Liver (tissue), 3 donors: ENCODE data around the gene NPC2.
A peak's percentile ranks its signal among the peaks of the same experiment; 100 is the strongest.

Experiments used
- HNF4A ChIP-seq, 2 donors: conservative IDR thresholded peaks; 2 replicates each; pipeline ENCODE4 v1.6.1; 2016; ENCODE audit warnings: antibody characterized with exemption in 2 of 2, mild to moderate bottlenecking in 2 of 2
- HNF4G ChIP-seq: IDR thresholded peaks from 2 replicates; pipeline ENCODE4 v1.6.1; 2016; ENCODE audit warnings: antibody characterized with exemption
- JUND ChIP-seq, 2 donors: IDR thresholded peaks; 2 replicates each; pipeline ENCODE4 v1.6.1; 2016; ENCODE audit warnings: antibody characterized with exemption in 2 of 2
- NR2F2 ChIP-seq: IDR thresholded peaks from 2 replicates; pipeline ENCODE4 v1.6.1; 2016; ENCODE audit warnings: antibody characterized with exemption
- RAD21 ChIP-seq, 2 donors: IDR thresholded peaks; 2 replicates each; pipeline ENCODE4 v1.6.1; 2016; ENCODE audit warnings: antibody characterized with exemption in 2 of 2, mild to moderate bottlenecking in 2 of 2
- RXRA ChIP-seq, 2 donors: IDR thresholded peaks; 2 replicates each; pipeline ENCODE4 v1.6.1; 2017 to 2018; ENCODE audit warnings: antibody characterized with exemption in 2 of 2, mild to moderate bottlenecking in 1 of 2
- TAF1 ChIP-seq: conservative IDR thresholded peaks from 2 replicates; pipeline ENCODE4 v1.6.1; 2016; ENCODE audit warnings: antibody characterized with exemption, mild to moderate bottlenecking
- YY1 ChIP-seq: IDR thresholded peaks from 2 replicates; pipeline ENCODE4 v1.6.1; 2016; ENCODE audit warnings: antibody characterized with exemption, mild to moderate bottlenecking
- TF ChIP-seq, protein P1 (sequence below): fragments of 150-350 bp; IDR thresholded peaks from 2 replicates; pipeline ENCODE4 v1.5.1; 2017; ENCODE audit warnings: improper control_type of control experiment, low read depth, low read length; ENCODE audit not compliant: missing input control
- TF ChIP-seq, protein P2 (sequence below): IDR thresholded peaks from 2 replicates; pipeline ENCODE4 v1.6.1; 2016; ENCODE audit warnings: antibody characterized with exemption, mild to moderate bottlenecking
- TF ChIP-seq, protein P3 (sequence below): IDR thresholded peaks from 2 replicates; pipeline ENCODE4 v1.6.1; 2016; ENCODE audit warnings: antibody characterized with exemption
- TF ChIP-seq, protein P4 (sequence below): IDR thresholded peaks from 2 replicates; pipeline ENCODE4 v1.6.1; 2016; ENCODE audit warnings: antibody characterized with exemption
- donor health status: healthy.
- donor health status: healthy.

DNA sequence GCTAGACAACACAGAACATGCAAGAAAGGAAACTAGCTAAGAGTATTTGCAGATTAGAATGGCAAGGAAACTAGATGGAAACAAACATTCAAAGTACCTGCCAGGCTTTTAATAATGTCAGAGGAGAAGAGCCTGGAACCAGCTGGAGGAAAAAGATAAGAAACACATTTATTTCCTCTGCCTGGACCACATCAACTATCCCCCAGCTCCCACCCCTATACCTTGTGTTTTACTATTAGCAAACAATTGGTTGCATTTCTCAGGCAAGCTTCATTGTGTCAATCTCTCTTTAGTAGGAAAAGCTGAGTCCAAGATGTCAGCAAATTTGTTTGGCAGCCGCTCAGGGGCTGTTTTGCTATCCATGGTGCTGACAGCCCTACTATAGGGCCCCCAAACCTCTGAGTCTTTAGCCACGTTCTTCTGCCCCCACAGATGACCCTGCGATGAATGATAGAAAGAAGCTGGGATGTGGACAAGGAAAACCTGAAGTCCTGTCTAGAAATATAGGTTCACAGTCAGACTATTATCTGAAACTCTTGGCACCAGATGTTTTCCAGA is 55.5 kb downstream of the NPC2 start:
- TF ChIP-seq, protein P1, sequence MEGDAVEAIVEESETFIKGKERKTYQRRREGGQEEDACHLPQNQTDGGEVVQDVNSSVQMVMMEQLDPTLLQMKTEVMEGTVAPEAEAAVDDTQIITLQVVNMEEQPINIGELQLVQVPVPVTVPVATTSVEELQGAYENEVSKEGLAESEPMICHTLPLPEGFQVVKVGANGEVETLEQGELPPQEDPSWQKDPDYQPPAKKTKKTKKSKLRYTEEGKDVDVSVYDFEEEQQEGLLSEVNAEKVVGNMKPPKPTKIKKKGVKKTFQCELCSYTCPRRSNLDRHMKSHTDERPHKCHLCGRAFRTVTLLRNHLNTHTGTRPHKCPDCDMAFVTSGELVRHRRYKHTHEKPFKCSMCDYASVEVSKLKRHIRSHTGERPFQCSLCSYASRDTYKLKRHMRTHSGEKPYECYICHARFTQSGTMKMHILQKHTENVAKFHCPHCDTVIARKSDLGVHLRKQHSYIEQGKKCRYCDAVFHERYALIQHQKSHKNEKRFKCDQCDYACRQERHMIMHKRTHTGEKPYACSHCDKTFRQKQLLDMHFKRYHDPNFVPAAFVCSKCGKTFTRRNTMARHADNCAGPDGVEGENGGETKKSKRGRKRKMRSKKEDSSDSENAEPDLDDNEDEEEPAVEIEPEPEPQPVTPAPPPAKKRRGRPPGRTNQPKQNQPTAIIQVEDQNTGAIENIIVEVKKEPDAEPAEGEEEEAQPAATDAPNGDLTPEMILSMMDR = no peak
- TF ChIP-seq, protein P2, sequence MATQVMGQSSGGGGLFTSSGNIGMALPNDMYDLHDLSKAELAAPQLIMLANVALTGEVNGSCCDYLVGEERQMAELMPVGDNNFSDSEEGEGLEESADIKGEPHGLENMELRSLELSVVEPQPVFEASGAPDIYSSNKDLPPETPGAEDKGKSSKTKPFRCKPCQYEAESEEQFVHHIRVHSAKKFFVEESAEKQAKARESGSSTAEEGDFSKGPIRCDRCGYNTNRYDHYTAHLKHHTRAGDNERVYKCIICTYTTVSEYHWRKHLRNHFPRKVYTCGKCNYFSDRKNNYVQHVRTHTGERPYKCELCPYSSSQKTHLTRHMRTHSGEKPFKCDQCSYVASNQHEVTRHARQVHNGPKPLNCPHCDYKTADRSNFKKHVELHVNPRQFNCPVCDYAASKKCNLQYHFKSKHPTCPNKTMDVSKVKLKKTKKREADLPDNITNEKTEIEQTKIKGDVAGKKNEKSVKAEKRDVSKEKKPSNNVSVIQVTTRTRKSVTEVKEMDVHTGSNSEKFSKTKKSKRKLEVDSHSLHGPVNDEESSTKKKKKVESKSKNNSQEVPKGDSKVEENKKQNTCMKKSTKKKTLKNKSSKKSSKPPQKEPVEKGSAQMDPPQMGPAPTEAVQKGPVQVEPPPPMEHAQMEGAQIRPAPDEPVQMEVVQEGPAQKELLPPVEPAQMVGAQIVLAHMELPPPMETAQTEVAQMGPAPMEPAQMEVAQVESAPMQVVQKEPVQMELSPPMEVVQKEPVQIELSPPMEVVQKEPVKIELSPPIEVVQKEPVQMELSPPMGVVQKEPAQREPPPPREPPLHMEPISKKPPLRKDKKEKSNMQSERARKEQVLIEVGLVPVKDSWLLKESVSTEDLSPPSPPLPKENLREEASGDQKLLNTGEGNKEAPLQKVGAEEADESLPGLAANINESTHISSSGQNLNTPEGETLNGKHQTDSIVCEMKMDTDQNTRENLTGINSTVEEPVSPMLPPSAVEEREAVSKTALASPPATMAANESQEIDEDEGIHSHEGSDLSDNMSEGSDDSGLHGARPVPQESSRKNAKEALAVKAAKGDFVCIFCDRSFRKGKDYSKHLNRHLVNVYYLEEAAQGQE = peak; percentile 97
- TF ChIP-seq RAD21 (IDR thresholded peaks at IDR 0.05) (no peak), YY1 (no peak), RXRA (IDR thresholded peaks at IDR 0.05) (no peak), NR2F2 (no peak), HNF4A (conservative IDR thresholded peaks at IDR 0.05) (no peak), JUND (IDR thresholded peaks at IDR 0.05) (no peak), TAF1 (no peak), HNF4G (no peak)
- TF ChIP-seq, protein P3, sequence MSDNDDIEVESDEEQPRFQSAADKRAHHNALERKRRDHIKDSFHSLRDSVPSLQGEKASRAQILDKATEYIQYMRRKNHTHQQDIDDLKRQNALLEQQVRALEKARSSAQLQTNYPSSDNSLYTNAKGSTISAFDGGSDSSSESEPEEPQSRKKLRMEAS = no peak
- TF ChIP-seq, protein P4, sequence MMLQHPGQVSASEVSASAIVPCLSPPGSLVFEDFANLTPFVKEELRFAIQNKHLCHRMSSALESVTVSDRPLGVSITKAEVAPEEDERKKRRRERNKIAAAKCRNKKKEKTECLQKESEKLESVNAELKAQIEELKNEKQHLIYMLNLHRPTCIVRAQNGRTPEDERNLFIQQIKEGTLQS = no peak
